Measurements from ENCODE around the gene TNRC18.
"Not testable (repeated sequence)": the region's sequence is repeated elsewhere in the genome, so short reads cannot be mapped to it uniquely, and the experiment has no call there.

The TNRC18 gene

GRCh38 chr7:5289355-5289754, 134.3 kb downstream of the TNRC18 start:
- in situ Hi-C loops (cut with MboI; ENCODE audit: low sequenced_read_pairs, unreplicated experiment): no loop called here
- no peak for DNase-seq (ENCODE audit: low spot score)
- no peak for TF ChIP-seq CTCF (IDR thresholded peaks at IDR 0.05; ENCODE audit: borderline replicate concordance, control extremely low read depth, extremely low read depth, insufficient read depth, missing control alignments)

- DNase-seq (ENCODE audit: low spot score); in situ Hi-C loops (cut with MboI; ENCODE audit: low sequenced_read_pairs, unreplicated experiment): not testable (repeated sequence)
These were observed 135.1 kb downstream of the TNRC18 start for GRCh38 chr7:5288560-5288959.

- in situ Hi-C loops (cut with MboI; ENCODE audit: low sequenced_read_pairs, unreplicated experiment): no loop called here
- DNase-seq (ENCODE audit: low spot score): no peak
- no peak for TF ChIP-seq CTCF (IDR thresholded peaks at IDR 0.05; ENCODE audit: borderline replicate concordance, control extremely low read depth, extremely low read depth, insufficient read depth, missing control alignments)
These were observed 135.8 kb downstream of the TNRC18 start for GRCh38 chr7:5287802-5288201.

GRCh38 chr7:5287373-5287772, 136.3 kb downstream of the TNRC18 start:
- in situ Hi-C loops (cut with MboI; ENCODE audit: low sequenced_read_pairs, unreplicated experiment); DNase-seq (ENCODE audit: low spot score): not testable (repeated sequence)

GRCh38 chr7:5286933-5287332, 136.7 kb downstream of the TNRC18 start:
- no peak for TF ChIP-seq CTCF (IDR thresholded peaks at IDR 0.05; ENCODE audit: borderline replicate concordance, control extremely low read depth, extremely low read depth, insufficient read depth, missing control alignments)
- no peak for DNase-seq (ENCODE audit: low spot score)
- in situ Hi-C loops (cut with MboI; ENCODE audit: low sequenced_read_pairs, unreplicated experiment): no loop called here

- DNase-seq (ENCODE audit: low spot score): peak; percentile 82
- in situ Hi-C loops (cut with MboI; ENCODE audit: low sequenced_read_pairs, unreplicated experiment): no loop called here
These were observed 139.0 kb downstream of the TNRC18 start for GRCh38 chr7:5284304-5285281.

More at GRCh38 chr7:5284304-5285281, 139.0 kb downstream of the TNRC18 start:
- TF ChIP-seq CTCF (IDR thresholded peaks at IDR 0.05; ENCODE audit: borderline replicate concordance, control extremely low read depth, extremely low read depth, insufficient read depth, missing control alignments): peak; percentile 46
